HPDE6-E6E7 (cell line): ENCODE results near the gene KIAA0232.

ENCODE experiments used
- DNase-seq: peaks from one replicate; pipeline ENCODE4 v3.0.0; 2011; ENCODE audit warnings: missing footprints; ENCODE audit errors: extremely low spot score

The KIAA0232 gene, protein sequence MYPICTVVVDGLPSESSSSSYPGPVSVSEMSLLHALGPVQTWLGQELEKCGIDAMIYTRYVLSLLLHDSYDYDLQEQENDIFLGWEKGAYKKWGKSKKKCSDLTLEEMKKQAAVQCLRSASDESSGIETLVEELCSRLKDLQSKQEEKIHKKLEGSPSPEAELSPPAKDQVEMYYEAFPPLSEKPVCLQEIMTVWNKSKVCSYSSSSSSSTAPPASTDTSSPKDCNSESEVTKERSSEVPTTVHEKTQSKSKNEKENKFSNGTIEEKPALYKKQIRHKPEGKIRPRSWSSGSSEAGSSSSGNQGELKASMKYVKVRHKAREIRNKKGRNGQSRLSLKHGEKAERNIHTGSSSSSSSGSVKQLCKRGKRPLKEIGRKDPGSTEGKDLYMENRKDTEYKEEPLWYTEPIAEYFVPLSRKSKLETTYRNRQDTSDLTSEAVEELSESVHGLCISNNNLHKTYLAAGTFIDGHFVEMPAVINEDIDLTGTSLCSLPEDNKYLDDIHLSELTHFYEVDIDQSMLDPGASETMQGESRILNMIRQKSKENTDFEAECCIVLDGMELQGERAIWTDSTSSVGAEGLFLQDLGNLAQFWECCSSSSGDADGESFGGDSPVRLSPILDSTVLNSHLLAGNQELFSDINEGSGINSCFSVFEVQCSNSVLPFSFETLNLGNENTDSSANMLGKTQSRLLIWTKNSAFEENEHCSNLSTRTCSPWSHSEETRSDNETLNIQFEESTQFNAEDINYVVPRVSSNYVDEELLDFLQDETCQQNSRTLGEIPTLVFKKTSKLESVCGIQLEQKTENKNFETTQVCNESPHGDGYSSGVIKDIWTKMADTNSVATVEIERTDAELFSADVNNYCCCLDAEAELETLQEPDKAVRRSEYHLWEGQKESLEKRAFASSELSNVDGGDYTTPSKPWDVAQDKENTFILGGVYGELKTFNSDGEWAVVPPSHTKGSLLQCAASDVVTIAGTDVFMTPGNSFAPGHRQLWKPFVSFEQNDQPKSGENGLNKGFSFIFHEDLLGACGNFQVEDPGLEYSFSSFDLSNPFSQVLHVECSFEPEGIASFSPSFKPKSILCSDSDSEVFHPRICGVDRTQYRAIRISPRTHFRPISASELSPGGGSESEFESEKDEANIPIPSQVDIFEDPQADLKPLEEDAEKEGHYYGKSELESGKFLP (N-terminal part only)

GRCh38 chr4:6782147-6782845, at the start of gene KIAA0232:
KIAA0232 (plus strand) TSS chr4:6782727; CDS start chr4:6824454, 41,727 bp downstream.
- peak; percentile 87 for DNase-seq

DNA sequence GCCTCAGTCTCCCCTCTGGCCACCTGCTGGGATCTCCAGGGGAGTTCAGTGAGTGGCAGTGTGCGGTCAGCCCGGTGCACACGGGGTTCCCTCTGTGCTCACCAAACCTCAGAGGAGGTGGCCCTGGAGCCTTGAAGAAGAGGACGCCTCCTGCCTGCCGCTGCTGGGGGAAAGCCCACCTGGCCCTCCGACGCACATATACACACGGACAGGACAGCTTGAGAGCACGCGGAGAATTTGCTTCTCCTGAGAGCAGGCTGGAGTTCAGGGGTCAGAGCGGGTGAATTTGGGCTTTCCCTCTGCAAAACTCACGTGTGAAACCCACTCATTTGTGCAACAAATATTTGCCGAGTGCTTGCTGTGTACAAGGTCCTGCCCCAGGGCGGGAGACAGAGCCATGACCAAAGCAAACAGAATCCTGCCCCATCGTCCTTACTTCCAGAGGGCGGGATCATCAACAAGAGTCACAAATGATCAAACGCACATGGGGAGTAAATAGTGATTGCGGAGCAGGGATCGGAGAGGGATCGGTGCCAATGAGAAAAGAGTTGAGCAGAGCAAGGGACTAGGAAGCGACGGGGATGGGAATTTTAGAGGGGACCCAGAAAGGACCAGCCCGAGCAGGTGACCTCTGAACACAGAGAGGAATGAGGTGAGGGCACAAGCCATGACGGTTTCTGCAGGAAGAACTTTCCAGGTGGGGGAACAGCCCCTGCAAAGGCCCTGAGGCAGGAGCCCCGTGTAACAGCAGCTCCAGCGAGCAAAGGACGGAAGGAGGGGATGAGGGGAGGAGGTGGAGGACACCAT, 49.0 kb upstream of the KIAA0232 start:
- no peak for DNase-seq

DNA sequence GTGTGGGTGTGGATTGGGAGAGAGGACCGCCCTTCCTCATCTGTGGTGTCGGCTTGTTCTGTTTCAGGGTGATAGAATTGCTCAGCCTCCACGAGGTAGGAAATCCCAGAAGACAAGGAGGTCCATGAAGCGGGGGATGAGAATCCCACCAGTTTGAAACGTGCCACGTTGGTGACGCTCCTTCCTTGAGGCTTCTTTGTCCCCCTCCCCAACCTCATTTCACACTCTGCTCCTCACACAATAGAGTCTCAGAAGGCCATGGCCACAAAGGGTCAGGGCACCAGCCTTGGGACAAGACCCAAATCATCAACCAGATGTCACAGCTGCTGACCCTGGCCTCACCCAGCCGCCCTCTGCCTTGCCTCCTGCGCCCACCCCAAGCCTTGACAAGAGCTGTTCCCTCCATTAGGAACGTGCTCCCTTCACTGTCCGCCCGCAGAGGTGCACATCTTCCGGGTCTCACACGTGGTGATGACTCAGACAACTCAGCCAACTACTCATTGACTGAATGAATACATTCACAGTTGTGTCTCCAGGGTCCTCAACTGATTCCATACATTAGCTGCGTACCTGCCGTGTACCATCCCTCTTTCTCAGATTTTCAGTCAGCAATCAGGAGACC, 48.3 kb upstream of the KIAA0232 start:
- DNase-seq = no peak

GRCh38 chr4:6739920-6740319, 42.6 kb upstream of the KIAA0232 start:
- DNase-seq = no peak

DNA sequence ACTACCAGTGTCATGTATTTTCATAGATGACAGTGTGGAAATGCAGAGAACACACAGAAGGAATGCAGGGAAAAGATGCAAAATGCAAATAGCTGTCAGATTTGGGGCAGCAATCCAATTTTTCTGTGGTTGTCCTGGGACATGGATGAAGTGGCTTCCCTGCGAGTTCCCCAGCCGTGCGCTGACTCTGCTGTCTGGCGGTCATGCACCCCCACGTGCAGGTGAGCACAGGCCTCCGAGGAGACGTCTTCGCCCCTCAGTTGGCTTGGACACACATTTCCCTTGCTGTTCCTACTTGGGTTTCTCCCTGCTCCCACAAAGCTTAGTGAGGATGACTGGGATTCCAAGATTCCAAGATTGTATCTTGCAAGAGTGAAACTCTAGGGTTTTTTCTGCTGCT, 42.2 kb upstream of the KIAA0232 start:
- no peak for DNase-seq

DNA sequence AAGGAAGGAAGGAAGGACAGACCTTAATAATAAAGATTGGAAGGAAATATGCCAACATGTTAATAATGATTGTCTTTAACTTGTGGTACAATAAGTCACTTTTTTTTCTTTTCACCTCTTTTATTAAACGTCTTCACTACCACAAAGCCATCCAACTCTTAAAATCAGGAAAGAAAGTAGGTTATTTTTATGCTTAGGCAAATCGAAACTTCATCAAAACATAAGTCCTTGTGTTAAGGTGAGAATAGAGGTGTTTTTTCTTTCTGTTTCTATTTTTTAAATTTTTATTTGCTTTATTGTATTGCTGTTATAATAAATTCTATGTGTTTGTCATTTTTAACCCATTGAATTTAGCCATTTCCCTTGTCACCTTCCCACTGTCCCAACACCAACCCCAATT, 40.0 kb upstream of the KIAA0232 start:
- DNase-seq = no peak

DNA sequence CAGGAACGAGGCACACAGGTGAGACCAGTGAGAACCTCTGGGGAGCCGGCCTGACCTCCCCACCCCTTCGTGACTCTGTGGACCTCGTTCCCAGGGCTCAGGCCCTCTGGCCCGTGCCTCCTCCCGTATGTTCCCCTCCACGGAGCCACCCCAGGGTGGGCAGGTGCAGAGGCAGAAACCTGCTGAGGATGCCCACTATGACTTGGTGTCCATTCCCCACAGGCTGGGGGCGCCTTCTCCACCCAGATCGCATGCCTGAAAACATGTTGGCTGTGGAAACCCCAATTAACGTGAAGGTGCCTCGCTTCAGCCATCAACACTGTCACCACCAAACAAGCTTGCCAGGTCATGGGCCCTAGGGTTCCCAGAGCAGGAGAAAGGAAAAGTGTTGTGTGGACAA, 39.5 kb upstream of the KIAA0232 start:
- no peak for DNase-seq

DNA sequence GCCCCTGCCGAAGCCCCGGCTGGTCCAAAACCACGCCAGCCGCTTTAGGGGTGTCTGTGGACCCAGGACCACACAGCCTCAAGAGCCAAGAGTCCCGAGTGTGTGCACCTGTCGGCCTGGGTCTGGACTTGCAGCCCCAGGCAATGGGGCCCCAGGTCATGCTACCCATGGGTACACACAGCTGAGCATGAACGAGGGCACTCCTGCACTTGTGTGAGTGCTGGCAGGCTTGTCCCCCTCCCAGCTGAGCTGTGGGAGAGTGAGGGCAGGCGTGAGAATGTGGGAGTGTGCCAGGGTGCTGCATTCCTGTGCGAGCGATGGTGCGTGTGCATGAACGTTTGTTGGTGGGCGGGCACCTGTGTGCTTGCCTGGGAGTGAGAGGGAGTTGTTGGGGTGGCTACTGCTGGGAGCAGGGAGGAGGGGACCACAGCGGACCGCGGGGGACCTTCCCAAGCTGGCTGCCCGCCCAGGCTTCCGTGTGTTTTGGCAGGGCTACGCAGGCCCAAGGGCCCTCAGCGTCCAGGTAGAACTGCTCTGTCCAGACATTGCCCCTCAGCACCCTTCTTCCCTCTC, 35.7 kb upstream of the KIAA0232 start:
- DNase-seq = no peak

DNA sequence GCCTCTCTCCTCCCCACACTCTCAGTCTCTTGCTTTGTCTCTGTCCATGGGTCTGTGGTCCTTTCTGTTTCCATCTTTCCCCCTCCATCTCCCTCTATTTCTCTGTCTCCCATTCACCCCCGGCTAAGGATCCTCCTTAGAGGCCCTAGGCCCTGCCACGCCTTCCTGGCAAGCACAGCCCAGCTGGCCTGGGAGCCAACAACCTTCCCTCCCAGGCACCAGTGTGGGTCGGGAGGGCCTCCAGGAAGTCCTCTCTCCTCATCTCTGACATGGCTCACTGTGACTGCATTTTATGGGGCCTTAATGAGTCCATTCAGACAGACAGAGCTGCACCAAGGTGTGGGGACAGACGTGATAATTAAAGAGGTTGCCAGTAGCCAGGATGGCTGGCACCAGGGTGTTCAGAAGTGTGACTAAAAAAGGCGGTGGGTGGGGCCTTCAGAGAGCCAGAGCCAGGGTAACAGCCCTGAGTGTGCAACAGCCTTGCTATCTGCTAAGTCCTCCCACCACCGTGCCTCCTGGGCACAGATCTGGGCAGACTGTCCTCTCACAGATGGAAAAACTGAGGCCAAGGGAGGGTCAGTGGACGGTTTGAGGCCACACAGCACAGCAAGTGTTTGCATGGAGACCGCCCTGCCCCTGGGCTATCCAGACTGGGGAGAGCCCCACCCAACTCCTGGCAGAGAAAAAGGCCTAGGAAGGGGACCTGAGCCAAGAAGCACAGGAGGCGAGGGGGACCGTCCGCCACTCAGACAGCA, 35.1 kb upstream of the KIAA0232 start:
- no peak for DNase-seq

GRCh38 chr4:6748286-6748685, 34.2 kb upstream of the KIAA0232 start:
- no peak for DNase-seq

DNA sequence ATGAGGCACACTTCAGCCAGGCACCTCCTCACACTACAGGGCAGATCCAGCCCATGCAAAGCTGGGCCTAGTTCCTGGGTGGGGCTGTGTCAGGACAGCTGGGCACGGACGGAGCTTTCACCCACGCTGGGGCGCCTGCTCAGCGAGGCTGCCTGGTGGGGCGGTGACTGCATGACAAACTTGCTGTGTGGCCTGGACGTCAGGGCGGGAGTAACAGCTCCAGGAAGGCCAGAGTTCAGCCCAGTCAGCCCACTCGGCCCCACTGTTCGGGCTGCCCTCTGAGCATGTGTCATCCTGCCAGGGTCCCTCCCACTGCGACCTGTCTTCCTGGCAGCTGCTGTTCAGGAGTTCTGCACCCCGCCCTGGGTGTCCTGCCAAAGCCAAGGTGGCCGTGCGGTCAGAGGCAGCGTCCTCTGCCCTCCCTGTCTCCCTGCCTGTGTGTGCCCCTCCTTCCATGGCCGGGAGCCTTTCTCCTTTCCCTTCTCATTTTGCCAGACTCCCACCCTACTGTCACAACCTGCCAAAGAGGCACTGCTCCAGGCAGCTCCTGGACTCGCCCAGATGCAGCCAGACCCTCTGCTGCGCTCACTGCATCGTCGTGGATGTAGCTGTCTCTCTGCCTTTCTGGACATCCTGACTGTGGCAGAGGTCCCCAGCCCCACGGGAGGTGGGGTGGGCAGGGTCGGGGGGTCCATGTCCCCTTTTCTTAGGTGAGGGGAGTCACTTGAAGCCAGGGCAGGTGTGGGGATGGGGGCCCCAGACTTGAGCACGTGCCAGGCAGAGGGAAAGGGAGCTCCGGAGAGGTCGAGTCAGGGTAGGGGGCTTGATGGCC, 33.0 kb upstream of the KIAA0232 start:
- peak; percentile 73 for DNase-seq

DNA sequence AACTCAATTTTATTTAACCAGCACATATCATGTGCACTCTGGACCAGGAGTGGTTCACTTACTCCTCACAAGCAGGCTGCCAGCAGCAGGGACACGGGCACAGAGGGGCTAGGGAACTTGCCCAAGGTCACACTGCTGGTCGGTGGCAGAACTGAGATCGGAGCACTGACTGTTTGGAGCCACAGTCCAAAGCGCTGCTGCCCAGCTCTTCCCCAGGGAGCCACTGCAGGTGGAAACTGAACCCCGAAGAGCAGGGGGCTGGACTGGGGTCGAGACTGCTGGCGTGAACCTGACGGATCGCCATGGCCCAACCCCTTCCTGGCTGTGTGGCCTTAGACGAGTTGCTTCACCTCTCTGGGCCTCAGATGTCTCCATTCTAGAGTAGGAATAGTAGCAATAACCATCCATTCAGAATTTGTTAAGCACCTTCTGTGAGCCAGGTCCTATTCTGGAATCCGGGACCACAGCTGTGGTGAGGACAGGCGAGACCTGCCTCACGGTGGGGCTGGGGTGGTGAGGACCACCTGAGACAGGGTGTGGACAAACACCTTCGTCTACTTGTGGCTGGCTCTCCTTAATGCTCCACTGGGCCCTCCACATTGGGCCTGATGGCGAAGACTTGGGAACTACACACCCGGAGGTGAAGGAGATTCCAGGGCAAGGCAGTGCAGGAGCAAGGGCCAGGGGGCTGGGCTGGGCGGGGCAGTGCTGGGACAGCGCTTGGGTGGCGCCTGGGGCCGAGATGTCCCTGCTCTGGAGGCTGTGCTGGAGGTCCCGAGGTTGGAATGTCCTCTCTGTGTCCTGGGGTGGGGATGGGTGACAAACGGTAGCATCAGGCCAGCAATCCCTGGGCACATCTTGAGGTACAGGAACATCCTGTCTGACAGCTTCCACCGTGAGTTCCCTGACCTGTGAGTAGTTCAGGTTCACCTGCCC, 32.0 kb upstream of the KIAA0232 start:
- no peak for DNase-seq

DNA sequence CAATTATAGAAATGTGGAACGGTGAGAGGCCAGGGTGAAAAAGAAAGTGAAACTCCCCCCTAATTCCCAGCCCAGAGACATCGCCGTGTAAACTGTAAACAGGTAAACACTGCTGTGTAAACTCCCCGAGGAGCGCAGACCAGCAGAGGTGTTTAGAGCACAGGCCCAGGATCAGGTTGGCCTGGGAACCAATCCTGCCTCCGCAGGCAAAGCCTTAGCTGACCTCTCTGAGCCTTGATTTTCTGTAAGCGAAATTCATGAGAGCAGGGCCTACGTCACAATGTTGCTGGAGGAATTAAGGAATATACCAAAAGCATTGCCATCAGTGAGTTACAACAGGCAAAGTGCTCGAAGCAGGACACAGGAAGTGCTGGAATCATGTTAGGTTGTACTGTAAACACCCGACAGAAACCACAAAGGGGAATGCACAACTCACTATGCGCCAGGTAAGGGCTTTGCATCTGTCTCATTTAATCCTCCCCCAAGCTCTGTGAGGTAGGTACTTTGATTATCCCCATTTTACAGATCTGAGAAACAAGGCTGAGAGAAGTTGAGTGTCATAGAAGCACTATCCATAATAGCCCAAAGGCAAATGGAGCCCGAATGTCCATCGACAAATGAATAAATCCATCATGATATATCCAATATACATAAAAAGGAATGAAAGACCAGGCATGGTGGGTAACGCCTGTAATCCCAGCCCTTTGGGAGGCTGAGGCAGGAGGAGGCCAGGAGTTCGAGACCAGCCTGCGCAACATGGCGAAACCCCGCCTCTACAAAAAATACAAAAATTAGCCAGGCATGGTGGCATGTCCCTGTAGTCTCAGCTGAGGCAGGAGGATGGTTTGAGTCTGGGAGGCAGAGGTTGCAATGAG, 30.7 kb upstream of the KIAA0232 start:
- DNase-seq = no peak

DNA sequence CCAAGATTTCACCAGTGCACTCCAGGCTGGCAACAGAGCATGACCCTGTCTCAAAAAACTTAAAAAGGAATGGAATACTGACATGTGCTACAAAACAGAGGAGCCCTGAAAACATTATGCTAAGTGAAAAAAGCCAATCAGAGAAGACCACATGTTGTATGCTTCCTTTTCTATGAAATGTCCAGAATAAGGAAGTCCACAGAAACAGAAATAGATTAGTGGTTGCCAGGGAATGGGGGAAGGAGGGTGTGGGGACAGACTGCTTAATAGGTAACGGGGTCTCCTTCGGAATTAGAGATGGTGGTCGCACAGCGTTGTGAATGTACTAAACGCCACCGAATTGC, 30.1 kb upstream of the KIAA0232 start:
- DNase-seq = no peak

GRCh38 chr4:6753103-6753560, 29.4 kb upstream of the KIAA0232 start:
- DNase-seq = no peak

- DNase-seq = no peak
Measured at GRCh38 chr4:6753891-6754290, 28.6 kb upstream of the KIAA0232 start.
